ENCODE data around the gene P4HTM. TPM values are rescaled to one million over a fixed set of nuclear protein-coding genes. Genes with fewer than 3 reads are reported as not detected.
A peak's percentile ranks its signal among the peaks of the same experiment; 100 is the strongest.

The P4HTM gene
- total RNA-seq, 2 experiments from 2014 or later: 32.7 to 32.8 TPM

DNA sequence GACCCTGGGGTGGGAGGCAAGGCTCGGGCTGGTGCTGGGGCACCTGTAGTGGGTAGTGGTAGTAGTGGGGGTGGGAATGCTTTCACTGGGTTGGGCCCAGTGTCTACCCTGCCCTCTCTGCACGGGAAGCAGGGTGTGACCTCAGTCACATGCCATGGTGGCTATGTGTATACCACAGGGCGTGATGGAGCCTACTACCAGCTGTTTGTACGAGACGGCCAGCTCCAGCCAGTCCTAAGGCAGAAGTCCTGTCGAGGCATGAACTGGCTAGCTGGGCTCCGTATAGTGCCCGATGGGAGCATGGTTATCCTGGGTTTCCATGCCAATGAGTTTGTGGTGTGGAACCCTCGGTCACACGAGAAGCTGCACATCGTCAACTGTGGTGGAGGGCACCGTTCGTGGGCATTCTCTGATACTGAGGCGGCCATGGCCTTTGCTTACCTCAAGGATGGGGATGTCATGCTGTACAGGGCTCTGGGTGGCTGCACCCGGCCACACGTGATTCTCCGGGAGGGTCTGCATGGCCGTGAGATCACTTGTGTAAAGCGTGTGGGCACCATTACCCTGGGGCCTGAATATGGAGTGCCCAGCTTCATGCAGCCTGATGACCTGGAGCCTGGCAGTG is 23.2 kb downstream of the P4HTM start:
- Mint-ChIP-seq H3K36me3 (peaks cover 28% of the 10 kb centered on the region), H3K4me1 (ENCODE audit: low read depth) (peaks cover 25% of the 10 kb centered on the region), H3K9me3 (no peaks in the 10 kb centered on the region), H3K4me3 (no peak overlapping the region), H3K27me3 (no peaks in the 10 kb centered on the region), H3K27ac (no peak overlapping the region)
- ChIA-PET POLR2A (interaction anchor here (7.8 kb wide), 1 partner anchor 7 kb away, joined by 135 read pairs; the partner anchor contains the start of genes DALRD3 and NDUFAF3), CTCF (interaction anchor here (1.4 to 3.4 kb wide), 4 partner anchors 8 to 25 kb away, joined by 4 to 32 read pairs (median 14); partner anchors contain the start of genes NDUFAF3 and P4HTM)
- DNase-seq: no peak
- intact Hi-C loops (cut with micrococcal nuclease): no loop called here

DNA sequence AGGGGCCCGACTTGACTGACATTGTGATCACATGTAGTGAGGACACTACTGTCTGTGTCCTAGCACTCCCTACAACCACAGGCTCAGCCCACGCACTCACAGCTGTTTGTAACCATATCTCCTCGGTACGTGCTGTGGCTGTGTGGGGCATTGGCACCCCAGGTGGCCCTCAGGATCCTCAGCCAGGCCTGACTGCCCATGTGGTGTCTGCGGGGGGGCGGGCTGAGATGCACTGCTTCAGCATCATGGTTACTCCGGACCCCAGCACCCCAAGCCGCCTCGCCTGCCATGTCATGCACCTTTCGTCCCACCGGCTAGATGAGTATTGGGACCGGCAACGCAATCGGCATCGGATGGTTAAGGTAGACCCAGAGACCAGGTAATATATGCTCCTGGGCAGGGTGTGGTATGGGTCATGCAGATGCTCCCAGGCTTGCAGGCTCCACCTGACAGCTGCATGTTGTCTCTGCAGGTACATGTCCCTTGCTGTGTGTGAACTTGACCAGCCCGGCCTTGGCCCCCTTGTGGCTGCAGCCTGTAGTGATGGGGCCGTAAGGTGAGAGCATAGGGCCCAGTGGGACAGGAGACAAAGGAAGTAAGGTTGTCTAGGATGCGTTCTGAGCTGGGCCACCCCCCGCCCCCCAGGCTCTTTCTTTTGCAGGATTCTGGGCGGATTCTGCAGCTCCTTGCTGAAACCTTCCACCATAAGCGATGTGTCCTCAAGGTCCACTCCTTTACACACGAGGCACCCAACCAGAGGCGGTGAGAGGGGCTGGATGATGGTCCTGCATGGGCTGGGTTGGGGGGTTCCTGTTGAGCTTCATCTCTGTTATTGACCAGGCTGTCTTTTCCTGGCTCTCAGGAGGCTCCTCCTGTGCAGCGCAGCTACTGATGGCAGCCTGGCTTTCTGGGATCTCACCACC is 24.0 kb downstream of the P4HTM start:
- no peak overlapping the region for H3K27ac Mint-ChIP-seq
- no peak overlapping the region for H3K4me3 Mint-ChIP-seq

GRCh38 chr3:49015072-49015471 is 25.0 kb downstream of the P4HTM start:
- H3K9me3 Mint-ChIP-seq: no peaks in the 10 kb centered on the region
- H3K27me3 Mint-ChIP-seq: no peaks in the 10 kb centered on the region
- POLR2A ChIA-PET: interaction anchor here (1.2 to 9.7 kb wide), 2 partner anchors 6 to 25 kb away, joined by 4 to 135 read pairs; partner anchors contain the start of gene WDR6
- intact Hi-C loops (cut with micrococcal nuclease): no loop called here
- H3K36me3 Mint-ChIP-seq: peaks cover 22% of the 10 kb centered on the region
- CTCF ChIA-PET: interaction anchor here (1.7 to 3.8 kb wide), 4 partner anchors 7 to 27 kb away, joined by 3 to 32 read pairs (median 27); partner anchors contain the start of genes P4HTM and WDR6
- no peak overlapping the region for H3K4me3 Mint-ChIP-seq
- no peak for DNase-seq
- peaks cover 27% of the 10 kb centered on the region for H3K4me1 Mint-ChIP-seq (ENCODE audit: low read depth)
- H3K27ac Mint-ChIP-seq: peak overlapping the region; percentile 9

More for the DNA sequence above, 24.0 kb downstream of the P4HTM start:
- intact Hi-C loops (cut with micrococcal nuclease): no loop called here
- H3K4me1 Mint-ChIP-seq (ENCODE audit: low read depth): peaks cover 23% of the 10 kb centered on the region
- H3K36me3 Mint-ChIP-seq: peaks cover 25% of the 10 kb centered on the region
- H3K9me3 Mint-ChIP-seq: no peaks in the 10 kb centered on the region
- DNase-seq: peak; percentile 64
- no peaks in the 10 kb centered on the region for H3K27me3 Mint-ChIP-seq
- CTCF ChIA-PET: interaction anchor here (1.1 to 3.4 kb wide), 5 partner anchors 7 to 357 kb away, joined by 3 to 32 read pairs (median 7); partner anchors contain the start of genes NDUFAF3 and P4HTM
- POLR2A ChIA-PET: interaction anchor here (1.2 kb wide), 1 partner anchor 24 kb away, joined by 4 read pairs; no protein-coding TSS in a partner anchor

DNA sequence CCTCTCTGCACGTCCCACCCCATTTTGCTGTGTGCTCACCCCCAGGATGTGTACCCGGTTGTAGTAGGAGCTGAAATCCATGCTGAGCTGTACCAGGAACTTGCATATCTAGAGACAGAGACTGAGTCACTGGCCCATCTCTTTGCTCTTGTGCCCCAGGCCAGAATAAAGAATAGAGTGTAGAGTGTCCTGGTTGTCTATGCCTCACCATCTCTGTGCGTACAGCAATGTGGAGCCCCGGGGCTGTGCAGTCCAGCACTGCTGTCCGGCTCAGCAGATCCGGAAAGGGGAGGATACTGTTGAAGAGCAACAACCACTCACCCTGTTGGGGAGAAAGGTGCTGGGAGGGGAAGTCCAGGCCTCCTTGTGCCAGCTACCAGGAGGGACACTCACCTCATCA is 25.7 kb downstream of the P4HTM start:
- ChIA-PET CTCF (interaction anchor here (0.6 to 3.8 kb wide), 4 partner anchors 8 to 188 kb away, joined by 3 to 30 read pairs (median 14); partner anchors contain the start of genes P4HTM and WDR6), POLR2A (interaction anchor here (9.7 kb wide), 1 partner anchor 6 kb away, joined by 135 read pairs; the partner anchor contains the start of gene WDR6)
- Mint-ChIP-seq H3K36me3 (peaks cover 22% of the 10 kb centered on the region), H3K4me3 (no peak overlapping the region), H3K27me3 (no peaks in the 10 kb centered on the region), H3K4me1 (ENCODE audit: low read depth) (peaks cover 29% of the 10 kb centered on the region), H3K9me3 (no peaks in the 10 kb centered on the region), H3K27ac (no peak overlapping the region)
- intact Hi-C loops (cut with micrococcal nuclease): no loop called here
- DNase-seq: no peak

GRCh38 chr3:49016414-49017228 is 26.6 kb downstream of the P4HTM start:
- no peak for DNase-seq
- Mint-ChIP-seq H3K36me3 (peaks cover 21% of the 10 kb centered on the region), H3K9me3 (no peaks in the 10 kb centered on the region), H3K4me3 (no peak overlapping the region), H3K27me3 (no peaks in the 10 kb centered on the region), H3K4me1 (ENCODE audit: low read depth) (peaks cover 29% of the 10 kb centered on the region), H3K27ac (peak overlapping the region; percentile 11)
- ChIA-PET CTCF (interaction anchor here (1.1 to 3.8 kb wide), 4 partner anchors 9 to 27 kb away, joined by 3 to 30 read pairs (median 14); partner anchors contain the start of genes P4HTM and WDR6), POLR2A (interaction anchor here (0.6 to 9.7 kb wide), 3 partner anchors 7 to 77 kb away, joined by 4 to 135 read pairs (median 5); partner anchors contain the start of genes QRICH1 and WDR6)
- intact Hi-C loops (cut with micrococcal nuclease): no loop called here

DNA sequence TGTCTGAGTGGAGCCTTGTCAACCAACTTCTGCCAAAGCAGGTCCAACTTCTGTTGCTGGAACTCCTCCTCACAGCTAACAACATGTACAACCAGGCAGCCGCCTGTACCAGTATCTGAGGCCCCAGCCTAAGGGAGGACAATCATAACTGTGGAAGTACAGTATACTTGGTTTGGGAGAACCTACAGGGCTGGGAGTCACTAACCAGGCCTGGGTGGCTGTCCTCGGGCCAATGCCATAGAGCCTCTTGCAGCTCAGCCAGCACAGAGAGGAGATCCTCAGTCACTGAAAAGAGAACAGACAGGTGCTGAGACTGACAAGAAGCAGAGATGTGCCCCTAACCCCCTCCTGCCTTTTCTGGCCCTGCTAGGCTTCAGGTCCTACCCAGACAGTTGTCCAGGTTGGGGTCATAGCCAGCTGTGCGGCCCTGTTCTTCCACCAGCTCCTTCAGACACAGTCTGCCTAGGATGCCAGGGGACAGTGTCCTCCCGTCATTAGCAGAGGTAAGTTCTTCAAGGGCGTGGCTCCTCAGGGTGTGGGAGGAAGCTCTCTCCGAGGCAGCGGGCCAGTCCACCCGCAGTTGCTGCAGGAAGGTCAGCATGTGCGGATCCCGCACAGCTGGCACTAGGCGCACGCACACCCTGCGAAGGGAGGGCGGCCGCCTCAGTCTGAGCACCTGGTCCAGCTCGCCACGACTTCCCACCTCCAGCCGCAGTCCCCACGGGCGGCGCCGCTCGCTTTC is 27.4 kb downstream of the P4HTM start:
- Mint-ChIP-seq H3K27ac (no peak overlapping the region), H3K4me1 (ENCODE audit: low read depth) (peaks cover 29% of the 10 kb centered on the region), H3K9me3 (no peaks in the 10 kb centered on the region), H3K27me3 (no peaks in the 10 kb centered on the region), H3K4me3 (peak overlapping the region; percentile 97), H3K36me3 (peaks cover 17% of the 10 kb centered on the region)
- intact Hi-C loops (cut with micrococcal nuclease): no loop called here
- ChIA-PET POLR2A (interaction anchor here (0.6 to 9.7 kb wide), 4 partner anchors 8 to 77 kb away, joined by 4 to 135 read pairs (median 16); partner anchors contain the start of genes P4HTM, QRICH1 and WDR6), CTCF (interaction anchor here (0.9 to 3.8 kb wide), 4 partner anchors 9 to 28 kb away, joined by 3 to 30 read pairs (median 14); partner anchors contain the start of genes P4HTM and WDR6)
- DNase-seq: peak; percentile 38

DNA sequence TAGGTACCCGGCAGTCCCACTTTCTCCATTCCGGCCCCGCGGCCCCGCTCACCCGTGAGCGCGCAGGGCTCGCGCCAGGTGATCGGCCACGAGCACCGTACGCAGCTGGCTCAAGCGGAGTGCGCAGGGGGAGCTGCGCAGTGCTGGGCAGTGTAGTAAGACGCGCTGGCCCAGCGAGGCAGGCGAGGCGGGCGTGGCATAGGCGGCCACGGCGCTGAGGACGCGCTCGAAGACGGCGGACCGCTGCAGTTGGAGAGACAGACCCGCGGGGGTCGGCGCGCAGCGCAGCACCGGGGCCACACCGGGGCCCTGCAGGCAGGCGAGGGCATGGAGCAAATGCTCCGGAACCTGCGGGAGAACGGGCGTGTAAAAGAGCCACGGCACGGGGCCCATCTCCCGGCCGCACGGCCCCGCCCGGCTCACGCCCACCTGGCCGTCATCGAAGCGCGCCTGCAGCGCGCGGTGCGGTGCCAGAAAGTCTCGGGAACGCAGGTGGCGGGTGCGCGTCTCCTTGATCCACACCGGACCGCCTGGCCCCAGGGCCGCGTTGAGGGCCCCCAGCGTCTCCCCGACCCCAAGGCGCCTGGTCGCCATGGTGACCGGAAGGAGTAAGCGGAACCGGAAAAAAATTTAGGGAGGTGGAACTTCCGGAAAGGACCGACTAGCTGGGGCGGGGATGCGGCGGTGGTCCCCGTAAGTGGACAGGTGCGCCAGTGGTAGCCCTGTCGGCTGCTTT is 28.1 kb downstream of the P4HTM start, which contains the start of gene DALRD3:
DALRD3 (minus strand) TSS at position 610 of the 736 bp plus-strand sequence; CDS start at position 594, 16 bp downstream.
- DNase-seq: peak; percentile 73
- no peaks in the 10 kb centered on the region for H3K27me3 Mint-ChIP-seq
- H3K9me3 Mint-ChIP-seq: no peaks in the 10 kb centered on the region
- H3K4me1 Mint-ChIP-seq (ENCODE audit: low read depth): peaks cover 34% of the 10 kb centered on the region
- ChIA-PET POLR2A (interaction anchor here (1.5 to 9.7 kb wide), 3 partner anchors 9 to 76 kb away, joined by 5 to 135 read pairs (median 26); partner anchors contain the start of genes P4HTM, QRICH1 and WDR6), CTCF (interaction anchor here (0.9 to 3.8 kb wide), 4 partner anchors 9 to 29 kb away, joined by 3 to 30 read pairs (median 14); partner anchors contain the start of genes P4HTM and WDR6)
- intact Hi-C loops (cut with micrococcal nuclease): no loop called here
- peak within 1 kb of the TSS; percentile 97 for H3K4me3 Mint-ChIP-seq
- H3K27ac Mint-ChIP-seq: peak within 1 kb of the TSS; percentile 86
- peaks cover 24% of the 10 kb centered on the region for H3K36me3 Mint-ChIP-seq

- Mint-ChIP-seq H3K27me3 (no peaks in the 10 kb centered on the region), H3K36me3 (peaks cover 27% of the 10 kb centered on the region), H3K27ac (peak overlapping the region; percentile 86), H3K4me1 (ENCODE audit: low read depth) (peaks cover 34% of the 10 kb centered on the region), H3K9me3 (no peaks in the 10 kb centered on the region), H3K4me3 (peak overlapping the region; percentile 97)
- DNase-seq: no peak
- CTCF ChIA-PET: interaction anchor here (3.6 to 3.8 kb wide), 2 partner anchors 11 to 30 kb away, joined by 24 to 30 read pairs; partner anchors contain the start of genes P4HTM and WDR6
- POLR2A ChIA-PET: interaction anchor here (5.0 to 9.7 kb wide), 2 partner anchors 9 to 28 kb away, joined by 26 to 135 read pairs; partner anchors contain the start of genes P4HTM and WDR6
- intact Hi-C loops (cut with micrococcal nuclease): no loop called here
Measured at GRCh38 chr3:49018707-49019006, 28.6 kb downstream of the P4HTM start.

DNA sequence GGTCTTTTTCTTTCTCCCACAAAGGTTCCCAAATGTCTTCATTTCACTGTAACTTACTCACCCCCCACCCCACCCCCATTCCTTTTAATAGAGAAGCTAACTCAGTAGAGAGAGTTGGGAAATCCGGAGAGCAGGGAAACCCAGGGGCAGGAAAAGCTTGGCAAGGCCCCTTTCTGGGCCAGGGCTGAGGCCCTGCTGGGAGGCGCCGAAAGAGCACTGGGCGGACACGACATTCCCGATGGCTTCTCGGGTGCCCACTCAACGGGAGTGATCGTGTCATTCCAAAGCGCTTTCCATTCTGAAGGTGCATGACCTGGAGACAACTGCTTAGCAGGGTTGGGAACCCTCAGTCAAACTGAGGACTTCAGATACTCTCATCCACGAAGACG is 29.9 kb downstream of the P4HTM start:
- Mint-ChIP-seq H3K9me3 (no peaks in the 10 kb centered on the region), H3K4me1 (ENCODE audit: low read depth) (peaks cover 42% of the 10 kb centered on the region), H3K27ac (peak overlapping the region; percentile 98), H3K27me3 (no peaks in the 10 kb centered on the region), H3K4me3 (peak overlapping the region; percentile 97), H3K36me3 (peaks cover 37% of the 10 kb centered on the region)
- DNase-seq: no peak
- intact Hi-C loops (cut with micrococcal nuclease): loop anchor here (2.0 to 10.0 kb wide), 5 partner anchors 31 to 425 kb away; partner anchors contain the start of genes IP6K2, RHOA, TCTA and USP4
- CTCF ChIA-PET: interaction anchor here (1.3 to 6.3 kb wide), 4 partner anchors 9 to 74 kb away, joined by 5 to 88 read pairs (median 46); partner anchors contain the start of genes IMPDH2, P4HTM, QRICH1 and WDR6
- POLR2A ChIA-PET: interaction anchor here (0.5 to 9.7 kb wide), 6 partner anchors 9 to 398 kb away, joined by 3 to 135 read pairs (median 18); partner anchors contain the start of genes ARIH2, IMPDH2, P4HTM and WDR6
